Choroid plexus epithelial cell (primary cell): ENCODE measurements around the gene LRWD1.
A peak's percentile ranks its signal among the peaks of the same experiment; 100 is the strongest.

Source experiments
- DNase-seq: peaks from one replicate; pipeline ENCODE4 v3.0.0-alpha.2; 2010; ENCODE audit warnings: low read depth
- H3K4me3 ChIP-seq: 2 replicates; pipeline ENCODE4 v1.5.1; 2011; ENCODE audit warnings: low read depth, mild to moderate bottlenecking, control low read depth, low read length, moderate library complexity
- CTCF ChIP-seq: conservative IDR thresholded peaks from 2 replicates; pipeline ENCODE4 v1.5.1; 2011; ENCODE audit warnings: low read depth, mild to moderate bottlenecking, control low read depth, inconsistent platforms, low read length, moderate library complexity

Gene LRWD1

GRCh38 chr7:102464577-102465280, at the start of gene LRWD1, which contains the start of gene ALKBH4:
LRWD1 (plus strand) TSS chr7:102464984; CDS start chr7:102465081, 97 bp downstream.
ALKBH4 (minus strand) TSS chr7:102464863; CDS start chr7:102464836, 27 bp downstream.
- peak within 1 kb of the TSS; percentile 100 for H3K4me3 ChIP-seq
- no peak for TF ChIP-seq CTCF
- DNase-seq = peak; percentile 90

DNA sequence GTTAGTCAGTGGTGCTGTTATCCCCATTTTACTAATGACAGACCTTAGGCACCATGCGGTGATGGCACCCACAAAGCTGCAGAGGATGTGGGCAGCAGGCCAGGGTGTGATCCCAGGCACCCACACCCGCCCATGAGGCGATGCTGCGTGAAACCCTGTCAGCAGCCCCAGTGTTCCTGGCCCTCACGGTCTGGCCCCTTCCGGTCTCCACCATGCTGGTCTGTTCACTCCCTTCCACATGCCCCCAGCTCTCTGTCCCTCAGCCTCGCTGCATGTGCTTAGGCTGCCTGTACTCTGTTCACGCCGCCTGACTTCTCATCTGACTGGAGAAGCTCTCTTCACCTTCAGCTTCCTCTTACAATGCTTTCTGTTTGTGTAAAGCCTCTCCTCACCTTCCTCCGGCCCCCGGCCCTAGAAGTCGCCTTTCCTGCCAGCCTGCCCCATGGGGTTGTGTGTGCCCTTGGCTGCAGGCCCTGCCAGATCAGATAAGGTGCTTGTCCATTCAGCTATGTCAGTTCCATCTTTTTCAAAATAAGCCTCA, 49.0 kb upstream of the LRWD1 start:
- H3K4me3 ChIP-seq = no peak overlapping the region
- no peak for TF ChIP-seq CTCF
- DNase-seq = no peak

DNA sequence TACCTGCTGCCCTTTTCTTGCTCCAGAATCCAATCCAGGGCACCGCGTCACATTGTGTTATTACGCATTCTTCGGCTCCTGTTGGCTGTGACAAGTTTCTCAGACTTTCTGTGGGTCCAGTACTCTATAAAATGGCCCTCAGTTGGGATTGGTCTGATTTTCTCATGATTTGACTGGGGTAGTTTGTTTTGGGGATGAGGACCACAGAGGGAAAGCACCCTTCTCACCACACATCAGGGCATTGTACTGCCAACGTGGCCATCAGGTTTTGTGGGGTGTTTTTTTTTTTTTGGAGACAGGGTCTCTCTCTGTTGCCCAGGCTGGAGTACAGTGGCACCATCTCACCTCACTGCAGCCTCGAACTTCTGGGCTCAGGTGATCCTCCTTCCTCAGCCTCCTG, 48.4 kb upstream of the LRWD1 start:
- DNase-seq = no peak
- H3K4me3 ChIP-seq = no peak overlapping the region
- no peak for TF ChIP-seq CTCF

GRCh38 chr7:102417105-102417504, 47.7 kb upstream of the LRWD1 start:
- no peak for DNase-seq
- no peak for TF ChIP-seq CTCF
- H3K4me3 ChIP-seq = no peak overlapping the region

DNA sequence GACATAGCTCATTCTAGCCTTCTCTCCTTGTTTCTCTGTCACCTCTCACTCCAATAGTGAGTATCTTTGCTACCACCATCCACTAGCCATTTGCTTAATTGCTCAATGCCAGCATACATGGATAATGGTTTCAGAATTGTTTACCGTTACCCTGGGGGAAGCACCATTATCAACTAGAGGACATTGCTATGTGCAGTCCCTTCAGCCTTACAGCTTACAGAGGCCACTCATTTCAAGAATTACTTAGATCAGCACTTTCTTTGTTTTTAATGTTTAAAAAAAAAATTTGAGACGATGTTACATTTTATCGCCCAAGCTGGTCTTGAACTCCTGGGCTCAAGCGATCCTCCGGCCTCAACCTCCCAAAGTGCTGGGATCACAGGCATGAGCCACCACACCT, 46.2 kb upstream of the LRWD1 start:
- H3K4me3 ChIP-seq = no peak overlapping the region
- no peak for TF ChIP-seq CTCF
- no peak for DNase-seq

- no peak for TF ChIP-seq CTCF
- no peak overlapping the region for H3K4me3 ChIP-seq
- no peak for DNase-seq
Observed at GRCh38 chr7:102421706-102422240, 43.0 kb upstream of the LRWD1 start.

DNA sequence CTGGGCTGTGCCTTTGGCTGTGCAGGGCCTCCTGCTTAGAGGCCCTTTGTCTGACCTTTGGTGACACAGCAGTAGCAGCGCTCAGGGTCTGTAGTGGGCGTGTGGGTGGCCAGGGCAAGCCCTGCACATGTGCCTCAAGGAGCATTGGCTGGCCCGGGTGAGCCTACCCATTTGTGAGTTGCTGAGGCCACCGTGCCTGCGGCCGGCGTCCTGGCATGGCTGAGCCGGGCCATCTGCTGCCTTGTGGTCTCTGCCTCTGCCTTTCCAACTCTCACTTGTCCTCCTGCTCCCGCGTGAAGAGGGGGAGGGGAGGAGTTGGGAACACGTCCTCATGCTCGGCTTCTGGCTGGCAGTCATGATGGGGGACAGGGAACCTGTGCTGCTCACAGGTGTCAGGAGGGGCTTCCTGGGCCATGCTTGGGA, 40.6 kb upstream of the LRWD1 start:
- no peak for TF ChIP-seq CTCF
- no peak for DNase-seq
- no peak overlapping the region for H3K4me3 ChIP-seq
